Loucy (cell line): ENCODE data around the gene PTCHD1.

ENCODE experiments used
- EZH2phosphoT487 ChIP-seq: fragments of 200-600 bp; IDR thresholded peaks from 2 replicates; pipeline ENCODE4 v1.6.1; 2018; ENCODE audit warnings: antibody characterized with exemption, mild to moderate bottlenecking, moderate library complexity, borderline replicate concordance
- TF ChIP-seq, protein P1 (sequence below): fragments of 200-600 bp; sonication (generic); conservative IDR thresholded peaks from 2 replicates; pipeline ENCODE4 v1.5.1; 2014; ENCODE audit warnings: mild to moderate bottlenecking, antibody characterized with exemption, low read length

DNA sequence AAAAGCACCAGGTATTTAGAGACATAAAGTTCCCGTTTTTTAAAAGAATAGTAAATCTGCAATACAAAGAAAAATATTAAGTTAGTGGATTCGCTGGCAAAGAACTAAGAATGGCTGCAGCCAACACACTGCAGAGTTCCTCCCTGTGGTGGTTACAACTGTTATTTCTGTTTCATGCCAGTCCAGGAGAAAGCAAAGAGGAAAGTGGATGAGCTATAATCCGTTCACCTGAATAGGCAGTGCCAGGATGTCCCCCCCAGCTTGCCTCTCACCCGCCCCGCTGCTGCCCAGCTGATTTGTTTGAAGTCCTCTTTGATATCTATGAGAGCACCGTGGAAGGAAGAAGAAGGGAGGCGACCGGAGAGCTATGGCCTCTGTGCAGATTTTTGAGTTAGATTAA lies 63.9 kb downstream of the PTCHD1 start:
- TF ChIP-seq, protein P1, sequence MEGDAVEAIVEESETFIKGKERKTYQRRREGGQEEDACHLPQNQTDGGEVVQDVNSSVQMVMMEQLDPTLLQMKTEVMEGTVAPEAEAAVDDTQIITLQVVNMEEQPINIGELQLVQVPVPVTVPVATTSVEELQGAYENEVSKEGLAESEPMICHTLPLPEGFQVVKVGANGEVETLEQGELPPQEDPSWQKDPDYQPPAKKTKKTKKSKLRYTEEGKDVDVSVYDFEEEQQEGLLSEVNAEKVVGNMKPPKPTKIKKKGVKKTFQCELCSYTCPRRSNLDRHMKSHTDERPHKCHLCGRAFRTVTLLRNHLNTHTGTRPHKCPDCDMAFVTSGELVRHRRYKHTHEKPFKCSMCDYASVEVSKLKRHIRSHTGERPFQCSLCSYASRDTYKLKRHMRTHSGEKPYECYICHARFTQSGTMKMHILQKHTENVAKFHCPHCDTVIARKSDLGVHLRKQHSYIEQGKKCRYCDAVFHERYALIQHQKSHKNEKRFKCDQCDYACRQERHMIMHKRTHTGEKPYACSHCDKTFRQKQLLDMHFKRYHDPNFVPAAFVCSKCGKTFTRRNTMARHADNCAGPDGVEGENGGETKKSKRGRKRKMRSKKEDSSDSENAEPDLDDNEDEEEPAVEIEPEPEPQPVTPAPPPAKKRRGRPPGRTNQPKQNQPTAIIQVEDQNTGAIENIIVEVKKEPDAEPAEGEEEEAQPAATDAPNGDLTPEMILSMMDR, result no peak
- no peak for TF ChIP-seq EZH2phosphoT487
